A549 (cell line): ENCODE data around the gene GPR150. TPM values are rescaled to one million over a fixed set of nuclear protein-coding genes. Genes with fewer than 3 reads are reported as not detected.

ENCODE experiments used
- ATAC-seq, 2 experiments: fragments of 200-7000 bp in 1 of 2; fragments of >200 bp in 1 of 2; cut with Nextera tagmentation in 1 of 2; cut with Tn5 transposase in 1 of 2; 3 replicates each; pipeline versions ENCODE4 v1.8.0 to v1.9.1; 2018 to 2020; ENCODE audit warnings: mild to moderate bottlenecking in 1 of 2, moderate library complexity in 1 of 2
- CTCF ChIA-PET: fragments of 300-600 bp; sonication (Branson Sonifier 250); formaldehyde crosslinking; extraction: SDS; loops from one replicate; lab custom pipeline; 2021; ENCODE audit warnings: antibody characterized with exemption, inconsistent platforms; lab: Yijun Ruan, JAX
- POLR2A ChIA-PET: fragments of 350-600 bp; formaldehyde crosslinking; extraction: SDS; loops from one replicate; lab custom pipeline; 2021; ENCODE audit warnings: antibody characterized with exemption, inconsistent platforms; lab: Yijun Ruan, JAX
- DNase-seq, 2 experiments: peaks; one replicate each; pipeline versions ENCODE4 v3.0.0 to v3.0.0-alpha.2; 2011 to 2016; ENCODE audit warnings: low read depth in 1 of 2, low spot score in 1 of 2
- FAIRE-seq: peaks from 2 replicates; lab custom pipeline; 2011; peaks lifted over from hg19 to GRCh38; lab: Jason Lieb, UNC
- H3K27ac ChIP-seq, 2 experiments: fragments of >200 bp; sonication (Bioruptor Twin); formaldehyde crosslinking; 3 replicates each; pipeline ENCODE4 v1.5.1; 2016 to 2017
- H3K4me1 ChIP-seq: fragments of >200 bp; sonication (Bioruptor Twin); formaldehyde crosslinking; 3 replicates; pipeline ENCODE4 v1.6.1; 2016
- H3K4me2 ChIP-seq: fragments of >200 bp; sonication (Bioruptor Twin); formaldehyde crosslinking; 3 replicates; pipeline ENCODE4 v1.6.1; 2016
- H3K4me3 ChIP-seq: fragments of >200 bp; sonication (Bioruptor Twin); formaldehyde crosslinking; 3 replicates; pipeline ENCODE4 v1.5.1; 2016
- H3K9me3 ChIP-seq: fragments of >200 bp; sonication (Bioruptor Twin); formaldehyde crosslinking; 3 replicates; pipeline ENCODE4 v1.6.1; 2016
- ATOH8 ChIP-seq: fragments of 250-450 bp; sonication (Bioruptor Pico); IDR thresholded peaks from 2 replicates; pipeline ENCODE4 v1.5.0; 2020; ENCODE audit warnings: low read depth, mild to moderate bottlenecking, moderate library complexity
- CEBPB ChIP-seq, 2 experiments: fragments of >200 bp in 1 of 2; sonication (Bioruptor Twin) in 1 of 2; formaldehyde crosslinking in 1 of 2; IDR thresholded peaks; 2 replicates each; pipeline ENCODE4 v1.6.1; 2012 to 2016
- CHD2 ChIP-seq: fragments of 150-350 bp; IDR thresholded peaks from 2 replicates; pipeline ENCODE4 v1.6.1; 2014; ENCODE audit warnings: low read length; ENCODE audit not compliant: partially characterized antibody
- E2F6 ChIP-seq: IDR thresholded peaks from 2 replicates; pipeline ENCODE4 v1.6.1; 2012; ENCODE audit warnings: low read depth, borderline replicate concordance
- EHF ChIP-seq: fragments of 250-450 bp; sonication (Bioruptor Pico); IDR thresholded peaks from 2 replicates; pipeline ENCODE4 v1.5.0; 2020; ENCODE audit warnings: mild to moderate bottlenecking
- EHMT2 ChIP-seq: fragments of 200-600 bp; sonication (generic); IDR thresholded peaks from 2 replicates; pipeline ENCODE4 v1.6.1; 2016; ENCODE audit warnings: antibody characterized with exemption, low read depth, mild to moderate bottlenecking, moderate library complexity
- HDAC2 ChIP-seq: fragments of 200-600 bp; sonication (generic); IDR thresholded peaks from 2 replicates; pipeline ENCODE4 v1.6.1; 2016
- HOXB13 ChIP-seq: fragments of 250-450 bp; sonication (Bioruptor Pico); IDR thresholded peaks from 2 replicates; pipeline ENCODE4 v1.5.0; 2020; ENCODE audit warnings: low read depth, mild to moderate bottlenecking, moderate library complexity
- JUNB ChIP-seq: fragments of >200 bp; sonication (Bioruptor Twin); formaldehyde crosslinking; IDR thresholded peaks from 2 replicates; pipeline ENCODE4 v1.6.1; 2016
- KDM1A ChIP-seq: fragments of 200-600 bp; sonication (generic); IDR thresholded peaks from 2 replicates; pipeline ENCODE4 v1.6.1; 2016; ENCODE audit warnings: low read depth, mild to moderate bottlenecking
- MYC ChIP-seq: IDR thresholded peaks from 2 replicates; pipeline ENCODE4 v1.6.1; 2012; ENCODE audit warnings: mild to moderate bottlenecking, inconsistent platforms, low read length, improper control_type of control experiment, borderline replicate concordance
- NPAS2 ChIP-seq: fragments of 250-450 bp; sonication (Bioruptor Pico); IDR thresholded peaks from 2 replicates; pipeline ENCODE4 v1.8.0; 2022; ENCODE audit warnings: mild to moderate bottlenecking, moderate library complexity, borderline replicate concordance
- PBX3 ChIP-seq: IDR thresholded peaks from 2 replicates; pipeline ENCODE4 v1.6.1; 2012
- PHF8 ChIP-seq: fragments of 200-600 bp; sonication (generic); IDR thresholded peaks from 2 replicates; pipeline ENCODE4 v1.6.1; 2016; ENCODE audit warnings: low read depth, mild to moderate bottlenecking, antibody characterized with exemption, moderate library complexity, borderline replicate concordance
- RAD21 ChIP-seq, 2 experiments: fragments of >200 bp in 1 of 2; sonication (Bioruptor Twin) in 1 of 2; formaldehyde crosslinking in 1 of 2; IDR thresholded peaks in 1 of 2; conservative IDR thresholded peaks in 1 of 2; 2 replicates in 1 of 2; 3 replicates in 1 of 2; pipeline ENCODE4 v1.6.1; 2012 to 2018; ENCODE audit warnings: inconsistent platforms in 1 of 2
- RARB ChIP-seq: fragments of 250-450 bp; sonication (Bioruptor Pico); IDR thresholded peaks from 2 replicates; pipeline ENCODE4 v1.8.0; 2021; ENCODE audit warnings: mild to moderate bottlenecking, moderate library complexity
- SREBF2 ChIP-seq: fragments of 450-650 bp; IDR thresholded peaks from 2 replicates; pipeline ENCODE4 v1.6.1; 2014; ENCODE audit warnings: mild to moderate bottlenecking, moderate library complexity
- ZC3H11A ChIP-seq: fragments of 450-650 bp; IDR thresholded peaks from 2 replicates; pipeline ENCODE4 v1.6.1; 2014; ENCODE audit warnings: antibody characterized with exemption, mild to moderate bottlenecking
- ZNF302 ChIP-seq: fragments of 250-450 bp; sonication (Bioruptor Pico); IDR thresholded peaks from 2 replicates; pipeline ENCODE4 v1.9.0; 2021; ENCODE audit warnings: inconsistent platforms, mild to moderate bottlenecking, moderate library complexity
- WGBS: methylation state at CpG from one replicate; pipeline ENCODE4 v1.1.6; 2017; ENCODE audit errors: missing lambda C conversion rate; 5-methylcytosine and 5-hydroxymethylcytosine counted together
- polyA plus RNA-seq, 4 experiments: library from polyadenylated mRNA; depleted of rRNA in 3 of 4; stranded (reverse); fragments of >200 nt; fragmentation: RNase III in 1 of 4; extraction: RNeasy Plus Mini Kit Qiagen cat#74134 plus additional on column Dnase treatment in 1 of 4; gene quantifications; 2 replicates in 3 of 4; 3 replicates in 1 of 4; pipeline ENCODE4 v1.2.3, GENCODE V29; 2011 to 2017
- TF ChIP-seq, protein P1 (sequence below): fragments of 250-450 bp; sonication (Bioruptor Pico); IDR thresholded peaks from 2 replicates; pipeline ENCODE4 v1.5.0; 2021; ENCODE audit warnings: mild to moderate bottlenecking, moderate library complexity, borderline replicate concordance

GPR150 gene
- polyA plus RNA-seq, 2 of the 4 experiments (the other 2 are of a cell fraction), result 0.13 TPM; not detected in 1

DNA sequence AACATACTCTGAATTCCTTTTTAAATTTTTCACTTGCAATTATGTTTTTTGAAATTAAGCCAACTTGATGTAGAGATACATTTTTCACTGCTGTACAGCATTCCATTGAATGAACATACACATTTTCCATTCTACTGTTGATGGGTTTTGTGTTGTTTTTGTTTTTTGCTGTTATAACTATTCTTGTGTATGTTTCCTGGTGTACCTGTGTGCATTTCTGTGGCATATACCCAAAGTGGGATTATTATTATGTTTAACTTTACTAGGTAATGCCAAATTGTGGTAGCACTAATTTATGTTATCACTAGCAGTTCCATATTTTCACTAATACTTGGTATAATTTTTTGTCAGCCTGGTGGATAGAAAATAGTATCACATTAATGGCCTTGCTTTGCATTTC is 29.4 kb downstream of the GPR150 start:
- POLR2A ChIA-PET, result no interaction called here
- no peak for TF ChIP-seq KDM1A
- no peak for TF ChIP-seq NPAS2 (CRISPR knock-in tag)
- TF ChIP-seq RARB (CRISPR knock-in tag), result no peak
- TF ChIP-seq EHMT2, result no peak
- TF ChIP-seq MYC, result no peak
- no peak for TF ChIP-seq HDAC2
- TF ChIP-seq SREBF2, result no peak
- no peak for TF ChIP-seq E2F6
- no peak for TF ChIP-seq RAD21 (conservative IDR thresholded peaks at IDR 0.05 in 1 of 2, IDR thresholded peaks at IDR 0.05 in 1 of 2)
- no peak for TF ChIP-seq PHF8
- no peak for TF ChIP-seq CEBPB (IDR thresholded peaks at IDR 0.05)
- no peak for TF ChIP-seq PBX3
- no peak for TF ChIP-seq ZC3H11A
- TF ChIP-seq CHD2, result no peak
- no peak for TF ChIP-seq JUNB
- TF ChIP-seq, protein P1, sequence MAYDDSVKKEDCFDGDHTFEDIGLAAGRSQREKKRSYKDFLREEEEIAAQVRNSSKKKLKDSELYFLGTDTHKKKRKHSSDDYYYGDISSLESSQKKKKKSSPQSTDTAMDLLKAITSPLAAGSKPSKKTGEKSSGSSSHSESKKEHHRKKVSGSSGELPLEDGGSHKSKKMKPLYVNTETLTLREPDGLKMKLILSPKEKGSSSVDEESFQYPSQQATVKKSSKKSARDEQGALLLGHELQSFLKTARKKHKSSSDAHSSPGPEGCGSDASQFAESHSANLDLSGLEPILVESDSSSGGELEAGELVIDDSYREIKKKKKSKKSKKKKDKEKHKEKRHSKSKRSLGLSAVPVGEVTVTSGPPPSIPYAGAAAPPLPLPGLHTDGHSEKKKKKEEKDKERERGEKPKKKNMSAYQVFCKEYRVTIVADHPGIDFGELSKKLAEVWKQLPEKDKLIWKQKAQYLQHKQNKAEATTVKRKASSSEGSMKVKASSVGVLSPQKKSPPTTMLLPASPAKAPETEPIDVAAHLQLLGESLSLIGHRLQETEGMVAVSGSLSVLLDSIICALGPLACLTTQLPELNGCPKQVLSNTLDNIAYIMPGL (CRISPR knock-in tag), result no peak
- TF ChIP-seq HOXB13 (CRISPR knock-in tag), result no peak
- no peak for TF ChIP-seq ATOH8 (CRISPR knock-in tag)
- Histone ChIP-seq H3K27ac (no peak overlapping the region; a peak in 1 of 6 replicates), H3K9me3 (no peaks in the 10 kb centered on the region), H3K4me2 (no peak overlapping the region), H3K4me1 (peaks cover 14% of the 10 kb centered on the region), H3K4me3 (no peak overlapping the region)
- ATAC-seq, result no peak
- CTCF ChIA-PET, result no interaction called here
- no peak for DNase-seq
- no peak for FAIRE-seq

DNA sequence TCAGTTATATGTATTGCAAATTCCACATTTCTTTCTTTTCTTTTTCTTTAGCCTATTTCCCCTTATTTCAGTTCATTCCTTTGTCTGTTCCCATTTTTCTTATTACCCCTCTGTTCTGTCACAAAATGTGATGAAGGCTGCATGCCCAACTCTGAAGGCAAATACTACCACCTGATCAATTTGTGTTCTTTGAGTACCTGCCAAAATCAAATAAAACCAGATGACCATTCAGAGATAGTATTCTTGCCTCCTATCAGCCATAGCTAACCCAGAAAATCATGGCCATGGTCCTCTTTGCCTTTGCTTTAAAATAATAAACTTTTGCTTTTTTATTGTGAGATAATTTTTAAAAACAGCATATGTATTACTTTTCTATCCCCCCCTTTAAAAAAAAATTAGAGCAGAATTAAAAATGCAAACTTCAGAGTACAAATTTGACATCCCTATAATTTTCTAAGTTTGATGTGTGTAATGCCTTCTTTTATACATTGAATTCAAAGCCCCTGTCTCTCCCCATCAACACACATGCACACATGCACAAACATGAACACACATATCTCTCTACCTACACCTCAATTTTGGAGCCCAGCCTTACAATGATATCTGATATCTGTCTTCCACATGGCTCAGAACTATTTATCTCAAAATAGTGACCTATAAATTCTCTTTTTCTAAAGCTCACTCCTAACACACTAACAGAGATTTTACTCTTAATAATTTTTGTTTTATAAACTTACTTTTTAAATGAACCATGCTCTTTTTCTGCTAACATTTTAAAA is 30.1 kb downstream of the GPR150 start:
- TF ChIP-seq ZNF302, result no peak
- H3K4me1 ChIP-seq, result peaks cover 11% of the 10 kb centered on the region
- H3K4me3 ChIP-seq, result no peak overlapping the region
- DNase-seq (no peak), FAIRE-seq (no peak), ATAC-seq (no peak)
- ChIA-PET CTCF (interaction anchor here (0.8 to 3.0 kb wide), 2 partner anchors 14 to 132 kb away, joined by 3 to 13 read pairs; no protein-coding TSS in a partner anchor), POLR2A (no interaction called here)
- H3K9me3 ChIP-seq, result no peaks in the 10 kb centered on the region
- H3K27ac ChIP-seq, result no peak overlapping the region
- H3K4me2 ChIP-seq, result no peak overlapping the region

- CTCF ChIA-PET, result interaction anchor here (1.0 to 3.0 kb wide), 4 partner anchors 10 to 128 kb away, joined by 3 to 13 read pairs (median 4); no protein-coding TSS in a partner anchor
- DNase-seq (no peak), FAIRE-seq (no peak), ATAC-seq (no peak)
- Histone ChIP-seq H3K4me2 (no peak overlapping the region), H3K4me3 (no peak overlapping the region), H3K27ac (no peak overlapping the region), H3K4me1 (peaks cover 6% of the 10 kb centered on the region), H3K9me3 (no peaks in the 10 kb centered on the region)
- no peak for TF ChIP-seq ATOH8 (CRISPR knock-in tag)
- no peak for TF ChIP-seq EHF
- POLR2A ChIA-PET, result no interaction called here
- WGBS, result 88% methylated on average over 1 of the region's 1 CpG
Observed at GRCh38 chr5:95652849-95653248, 33.0 kb downstream of the GPR150 start.
